Measurements from ENCODE around the gene PIK3AP1. TPM values are rescaled to one million over a fixed set of nuclear protein-coding genes. Genes with fewer than 3 reads are reported as not detected.

Gene PIK3AP1
- total and polyA plus RNA-seq, 10 donors, result 59.8 to 256 (median 183) TPM

DNA sequence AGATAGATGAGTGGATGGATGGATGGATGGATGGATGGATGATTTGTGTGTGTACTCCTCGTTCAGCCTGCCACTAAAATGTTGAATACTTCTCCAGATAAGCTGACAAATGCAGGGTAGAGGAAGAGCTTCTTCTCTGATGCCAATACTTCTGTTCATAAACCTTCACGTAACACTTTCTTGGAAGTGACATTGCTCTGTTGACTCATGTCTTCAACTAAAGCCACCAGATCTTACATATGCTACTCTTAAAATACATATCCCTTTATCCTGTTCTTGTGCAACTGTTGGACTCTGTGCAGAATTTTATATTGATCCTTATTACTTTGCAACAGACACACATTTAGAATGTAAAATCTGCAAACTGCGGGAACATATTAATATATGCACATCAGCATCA lies 26.9 kb downstream of the PIK3AP1 start:
- H3K27me3 ChIP-seq (replicated peaks in 1 of 7), result no peaks in the 10 kb centered on the region
- DNase-seq, result no peak
- H3K36me3 ChIP-seq, result peaks cover 0 to 53% (median 5%) of the 10 kb centered on the region in 6 donors
- intact Hi-C loops (cut with DNase I; ENCODE audit: low total_unique reads), result no loop called here
- no peaks in the 10 kb centered on the region for H3K9me3 ChIP-seq
- no peak overlapping the region for H3K4me3 ChIP-seq
- TF ChIP-seq POLR2AphosphoS5 (IDR thresholded peaks at IDR 0.05) (no peak), POLR2A (IDR thresholded peaks at IDR 0.05) (no peak)
- H3K27ac ChIP-seq, result peak overlapping the region in 3 of 8 donors; percentile 68 to 90 (median 90)
- peaks cover 21 to 100% (median 84%) of the 10 kb centered on the region in 6 donors for H3K4me1 ChIP-seq
- WGBS, 5 donors, result 83 to 93% (median 93%) methylated on average over 3 of the region's 3 CpGs

DNA sequence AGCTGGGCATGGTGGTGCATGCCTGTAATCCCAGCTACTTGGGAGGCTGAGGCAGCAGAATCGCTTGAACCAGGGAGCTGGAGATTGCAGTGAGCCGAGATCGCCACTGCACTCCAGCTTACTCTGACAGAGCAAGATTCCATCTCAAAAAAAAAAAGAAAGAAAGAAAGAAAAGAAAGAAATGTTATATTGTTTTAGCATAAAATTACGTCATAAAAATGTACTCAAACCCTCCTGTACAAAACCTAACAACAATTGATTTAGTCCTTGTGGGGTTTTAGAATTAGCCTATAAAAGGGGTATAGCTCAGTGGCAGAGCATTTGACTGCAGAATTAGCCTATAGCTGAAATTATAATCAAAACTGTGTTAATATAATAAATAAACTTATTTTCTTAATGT lies 27.9 kb downstream of the PIK3AP1 start:
- intact Hi-C loops (cut with DNase I; ENCODE audit: low total_unique reads), result no loop called here
- Histone ChIP-seq H3K36me3 (peaks cover 0 to 48% (median 5%) of the 10 kb centered on the region in 6 donors), H3K9me3 (no peaks in the 10 kb centered on the region), H3K27ac (peak overlapping the region in 2 of 8 donors; percentile 9 to 90), H3K4me3 (no peak overlapping the region), H3K4me1 (peaks cover 30 to 100% (median 85%) of the 10 kb centered on the region in 6 donors), H3K27me3 (replicated peaks in 1 of 7) (no peaks in the 10 kb centered on the region)
- DNase-seq, result no peak
- TF ChIP-seq POLR2AphosphoS5 (IDR thresholded peaks at IDR 0.05), result no peak
- TF ChIP-seq, protein P1, sequence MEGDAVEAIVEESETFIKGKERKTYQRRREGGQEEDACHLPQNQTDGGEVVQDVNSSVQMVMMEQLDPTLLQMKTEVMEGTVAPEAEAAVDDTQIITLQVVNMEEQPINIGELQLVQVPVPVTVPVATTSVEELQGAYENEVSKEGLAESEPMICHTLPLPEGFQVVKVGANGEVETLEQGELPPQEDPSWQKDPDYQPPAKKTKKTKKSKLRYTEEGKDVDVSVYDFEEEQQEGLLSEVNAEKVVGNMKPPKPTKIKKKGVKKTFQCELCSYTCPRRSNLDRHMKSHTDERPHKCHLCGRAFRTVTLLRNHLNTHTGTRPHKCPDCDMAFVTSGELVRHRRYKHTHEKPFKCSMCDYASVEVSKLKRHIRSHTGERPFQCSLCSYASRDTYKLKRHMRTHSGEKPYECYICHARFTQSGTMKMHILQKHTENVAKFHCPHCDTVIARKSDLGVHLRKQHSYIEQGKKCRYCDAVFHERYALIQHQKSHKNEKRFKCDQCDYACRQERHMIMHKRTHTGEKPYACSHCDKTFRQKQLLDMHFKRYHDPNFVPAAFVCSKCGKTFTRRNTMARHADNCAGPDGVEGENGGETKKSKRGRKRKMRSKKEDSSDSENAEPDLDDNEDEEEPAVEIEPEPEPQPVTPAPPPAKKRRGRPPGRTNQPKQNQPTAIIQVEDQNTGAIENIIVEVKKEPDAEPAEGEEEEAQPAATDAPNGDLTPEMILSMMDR (IDR thresholded peaks at IDR 0.05 in 8 of 11, conservative IDR thresholded peaks at IDR 0.05 in 3 of 11), result no peak
- TF ChIP-seq POLR2A (IDR thresholded peaks at IDR 0.05), result no peak
- 91 to 97% (median 94%) methylated on average over 4 of the region's 4 CpGs for WGBS, 5 donors

DNA sequence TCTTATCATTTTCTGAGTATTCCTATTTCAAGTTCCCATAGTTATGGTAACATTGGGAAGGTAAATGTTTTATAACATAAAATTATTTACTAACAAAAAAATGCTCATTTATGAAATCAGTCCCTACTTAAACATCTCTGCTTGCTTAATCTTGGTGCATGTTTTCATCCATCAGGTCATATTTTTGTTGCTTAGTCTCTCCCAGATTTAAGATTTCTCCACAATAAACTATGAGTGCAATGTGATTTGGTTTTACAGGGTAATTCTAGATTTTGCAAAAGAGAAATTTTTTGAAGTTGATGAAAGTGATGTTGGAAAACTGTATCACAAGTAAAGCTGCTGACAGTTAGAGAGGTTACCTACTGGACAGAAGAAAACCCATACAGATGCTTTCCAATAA lies 28.6 kb downstream of the PIK3AP1 start:
- H3K4me3 ChIP-seq, result no peak overlapping the region
- TF ChIP-seq, protein P1 (IDR thresholded peaks at IDR 0.05 in 8 of 11, conservative IDR thresholded peaks at IDR 0.05 in 3 of 11), result no peak
- TF ChIP-seq POLR2AphosphoS5 (IDR thresholded peaks at IDR 0.05), result no peak
- TF ChIP-seq POLR2A (IDR thresholded peaks at IDR 0.05), result no peak

DNA sequence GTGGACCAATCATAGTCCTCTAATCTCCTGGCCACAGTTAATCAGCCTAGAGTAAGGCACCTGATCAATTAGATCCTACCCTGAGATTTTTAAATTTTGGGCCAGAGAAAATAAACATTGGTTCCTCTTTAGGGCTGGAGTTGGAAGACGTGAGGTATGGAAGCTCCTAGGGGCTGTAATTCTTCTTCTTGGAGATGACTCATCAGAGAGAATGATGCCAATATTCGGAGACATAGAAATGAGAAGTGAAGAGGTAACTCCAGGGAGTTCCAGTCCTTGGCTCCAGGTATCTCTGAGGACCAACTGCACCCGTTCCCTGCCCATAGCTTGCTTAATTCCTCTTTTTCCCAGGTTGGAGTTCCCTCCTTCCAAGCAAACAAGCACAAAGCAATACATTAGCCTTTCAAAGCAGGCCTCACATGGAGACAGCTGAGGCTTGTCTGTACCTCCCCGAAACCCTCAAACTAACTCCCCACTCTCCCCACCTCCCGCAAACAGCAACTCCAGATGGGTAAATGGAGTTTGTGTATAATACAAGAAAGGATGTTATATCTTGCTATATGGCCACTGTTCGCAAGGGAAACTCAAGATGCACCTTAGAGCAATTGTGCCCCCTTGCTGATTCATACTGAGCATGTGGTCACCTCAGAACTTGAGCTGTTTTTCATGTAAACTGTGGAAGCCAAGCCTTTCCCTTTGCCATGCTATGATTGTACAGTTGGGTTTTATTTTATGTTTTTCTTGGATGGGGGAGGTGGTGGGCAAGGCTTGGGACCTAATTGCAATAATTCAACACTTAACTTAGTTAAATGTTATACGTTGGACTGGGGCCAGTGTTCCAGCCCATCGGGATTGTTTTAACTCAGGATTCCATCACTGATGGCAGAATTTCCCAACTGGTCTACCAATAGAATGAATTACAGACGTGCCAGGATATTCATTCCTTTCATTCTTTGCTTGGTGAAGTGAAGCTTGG lies 29.3 kb downstream of the PIK3AP1 start:
- Histone ChIP-seq H3K27ac (peak overlapping the region in 4 of 8 donors; percentile 7 to 84 (median 31)), H3K9me3 (no peaks in the 10 kb centered on the region), H3K4me1 (peaks cover 36 to 100% (median 85%) of the 10 kb centered on the region in 6 donors), H3K27me3 (replicated peaks in 1 of 7) (no peaks in the 10 kb centered on the region), H3K4me3 (no peak overlapping the region), H3K36me3 (peaks cover 0 to 40% (median 5%) of the 10 kb centered on the region in 6 donors)
- intact Hi-C loops (cut with DNase I; ENCODE audit: low total_unique reads), result no loop called here
- TF ChIP-seq, protein P1 (IDR thresholded peaks at IDR 0.05 in 8 of 11, conservative IDR thresholded peaks at IDR 0.05 in 3 of 11), result no peak
- TF ChIP-seq POLR2AphosphoS5 (IDR thresholded peaks at IDR 0.05) (no peak), POLR2A (IDR thresholded peaks at IDR 0.05) (no peak)
- WGBS, 5 donors, result 74 to 84% (median 76%) methylated on average over 9 of the region's 9 CpGs
- no peak for DNase-seq

More for the DNA sequence above, 28.6 kb downstream of the PIK3AP1 start:
- intact Hi-C loops (cut with DNase I; ENCODE audit: low total_unique reads), result no loop called here
- H3K36me3 ChIP-seq, result peaks cover 0 to 41% (median 5%) of the 10 kb centered on the region in 6 donors
- H3K4me1 ChIP-seq, result peaks cover 31 to 100% (median 85%) of the 10 kb centered on the region in 6 donors
- DNase-seq, result no peak
- no peaks in the 10 kb centered on the region for H3K27me3 ChIP-seq (replicated peaks in 1 of 7)
- H3K27ac ChIP-seq, result peak overlapping the region in 1 of 8 donors; percentile 84
- no peaks in the 10 kb centered on the region for H3K9me3 ChIP-seq
